HEK293 (cell line): ENCODE measurements around the gene LEO1.

ENCODE experiments used
- EGR2 ChIP-seq: fragments of 450-650 bp; formaldehyde crosslinking; IDR thresholded peaks from 2 replicates; pipeline ENCODE4 v1.5.1; 2016; ENCODE audit warnings: low read depth, missing biosample characterization, missing genetic modification characterization
- KLF7 ChIP-seq: fragments of 450-650 bp; formaldehyde crosslinking; IDR thresholded peaks from 2 replicates; pipeline ENCODE4 v1.5.1; 2016; ENCODE audit warnings: missing biosample characterization, missing genetic modification characterization, borderline replicate concordance
- MZF1 ChIP-seq: fragments of 450-650 bp; formaldehyde crosslinking; IDR thresholded peaks from 2 replicates; pipeline ENCODE4 v1.5.1; 2017; ENCODE audit warnings: missing biosample characterization, missing genetic modification characterization, borderline replicate concordance
- SCRT1 ChIP-seq: fragments of 450-650 bp; formaldehyde crosslinking; IDR thresholded peaks from 2 replicates; pipeline ENCODE4 v1.5.1; 2016; ENCODE audit warnings: missing biosample characterization, missing genetic modification characterization, borderline replicate concordance
- WT1 ChIP-seq: fragments of 450-650 bp; formaldehyde crosslinking; IDR thresholded peaks from 2 replicates; pipeline ENCODE4 v1.5.1; 2016; ENCODE audit warnings: missing biosample characterization, missing genetic modification characterization
- ZBTB48 ChIP-seq: fragments of 450-650 bp; formaldehyde crosslinking; IDR thresholded peaks from 2 replicates; pipeline ENCODE4 v1.5.1; 2016; ENCODE audit warnings: missing biosample characterization, missing genetic modification characterization
- ZBTB7A ChIP-seq: fragments of 450-650 bp; formaldehyde crosslinking; IDR thresholded peaks from 2 replicates; pipeline ENCODE4 v1.5.1; 2016; ENCODE audit warnings: low read depth, missing biosample characterization, missing genetic modification characterization
- ZEB2 ChIP-seq: fragments of 450-650 bp; formaldehyde crosslinking; IDR thresholded peaks from 2 replicates; pipeline ENCODE4 v1.5.1; 2016; ENCODE audit warnings: missing biosample characterization, missing genetic modification characterization
- ZFHX2 ChIP-seq: fragments of 450-650 bp; formaldehyde crosslinking; conservative IDR thresholded peaks from 2 replicates; pipeline ENCODE4 v1.5.1; 2016; ENCODE audit warnings: missing biosample characterization, missing genetic modification characterization
- ZNF221 ChIP-seq: fragments of 450-650 bp; formaldehyde crosslinking; IDR thresholded peaks from 2 replicates; pipeline ENCODE4 v1.5.1; 2017; ENCODE audit warnings: missing biosample characterization, missing genetic modification characterization, borderline replicate concordance
- ZNF366 ChIP-seq: fragments of 450-650 bp; formaldehyde crosslinking; conservative IDR thresholded peaks from 2 replicates; pipeline ENCODE4 v1.5.1; 2016; ENCODE audit warnings: missing biosample characterization, missing genetic modification characterization
- ZNF391 ChIP-seq: fragments of 450-650 bp; formaldehyde crosslinking; IDR thresholded peaks from 2 replicates; pipeline ENCODE4 v1.5.1; 2016; ENCODE audit warnings: low read depth, missing biosample characterization, missing genetic modification characterization, borderline replicate concordance
- ZNF561 ChIP-seq: fragments of 450-650 bp; IDR thresholded peaks from 2 replicates; pipeline ENCODE4 v1.5.1; 2018; ENCODE audit warnings: missing biosample characterization, missing genetic modification characterization, borderline replicate concordance
- ZNF629 ChIP-seq: fragments of 450-650 bp; formaldehyde crosslinking; IDR thresholded peaks from 2 replicates; pipeline ENCODE4 v1.5.1; 2017; ENCODE audit warnings: missing biosample characterization, missing genetic modification characterization
- ZNF701 ChIP-seq: fragments of 450-650 bp; formaldehyde crosslinking; IDR thresholded peaks from 2 replicates; pipeline ENCODE4 v1.5.1; 2016; ENCODE audit warnings: missing biosample characterization, missing genetic modification characterization
- ZNF843 ChIP-seq: fragments of 450-650 bp; formaldehyde crosslinking; IDR thresholded peaks from 2 replicates; pipeline ENCODE4 v1.5.1; 2016; ENCODE audit warnings: missing biosample characterization, missing genetic modification characterization
- TF ChIP-seq, protein P1 (sequence below): fragments of 450-650 bp; formaldehyde crosslinking; IDR thresholded peaks from 2 replicates; pipeline ENCODE4 v1.5.1; 2016; ENCODE audit warnings: missing biosample characterization, missing genetic modification characterization
- TF ChIP-seq, protein P2 (sequence below): fragments of 450-650 bp; formaldehyde crosslinking; IDR thresholded peaks from 2 replicates; pipeline ENCODE4 v1.5.1; 2017; ENCODE audit warnings: missing biosample characterization, missing genetic modification characterization
- TF ChIP-seq, protein P3 (sequence below): fragments of 450-650 bp; formaldehyde crosslinking; IDR thresholded peaks from 2 replicates; pipeline ENCODE4 v1.5.0; 2017; ENCODE audit warnings: missing biosample characterization, missing genetic modification characterization, borderline replicate concordance
- TF ChIP-seq, protein P4 (sequence below): fragments of 450-650 bp; formaldehyde crosslinking; IDR thresholded peaks from 2 replicates; pipeline ENCODE4 v1.5.1; 2016; ENCODE audit warnings: missing biosample characterization, missing genetic modification characterization
- TF ChIP-seq, protein P5 (sequence below): fragments of 450-650 bp; formaldehyde crosslinking; conservative IDR thresholded peaks from 2 replicates; pipeline ENCODE4 v1.5.1; 2016; ENCODE audit warnings: low read depth, missing biosample characterization, missing genetic modification characterization
- TF ChIP-seq, protein P6 (sequence below): fragments of 450-650 bp; formaldehyde crosslinking; IDR thresholded peaks from 2 replicates; pipeline ENCODE4 v1.5.1; 2016; ENCODE audit warnings: missing biosample characterization, missing genetic modification characterization
- TF ChIP-seq, protein P7 (sequence below): fragments of 450-650 bp; IDR thresholded peaks from 2 replicates; pipeline ENCODE4 v1.5.1; 2018; ENCODE audit warnings: missing biosample characterization, mild to moderate bottlenecking, missing genetic modification characterization

Gene LEO1

DNA sequence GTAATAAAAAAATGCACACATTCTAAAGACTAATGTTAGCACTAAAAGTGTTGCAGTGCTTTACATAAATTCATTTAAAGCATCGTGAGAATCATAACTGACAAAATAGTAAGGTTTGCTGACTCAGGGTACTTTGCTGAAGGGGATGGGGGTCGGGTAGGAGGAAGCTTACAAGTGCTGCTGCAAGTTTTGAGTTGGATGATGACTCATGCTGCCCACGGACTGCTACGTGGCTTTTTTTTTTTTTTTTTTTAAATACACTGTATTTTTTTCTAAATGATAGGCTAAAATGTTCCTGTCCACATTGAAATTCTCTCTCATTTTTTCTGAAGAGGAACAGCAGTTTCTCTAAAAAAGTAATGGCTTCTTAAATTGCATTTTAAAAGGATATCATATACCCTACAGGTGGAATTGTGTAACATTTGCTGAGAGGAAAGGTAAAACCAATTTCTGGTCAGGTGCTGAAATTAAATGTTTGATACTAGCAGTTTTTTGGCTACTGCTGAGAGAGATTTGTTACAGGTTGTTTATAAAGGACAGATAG lies 49.6 kb upstream of the LEO1 start (continued):
- TF ChIP-seq, protein P1, sequence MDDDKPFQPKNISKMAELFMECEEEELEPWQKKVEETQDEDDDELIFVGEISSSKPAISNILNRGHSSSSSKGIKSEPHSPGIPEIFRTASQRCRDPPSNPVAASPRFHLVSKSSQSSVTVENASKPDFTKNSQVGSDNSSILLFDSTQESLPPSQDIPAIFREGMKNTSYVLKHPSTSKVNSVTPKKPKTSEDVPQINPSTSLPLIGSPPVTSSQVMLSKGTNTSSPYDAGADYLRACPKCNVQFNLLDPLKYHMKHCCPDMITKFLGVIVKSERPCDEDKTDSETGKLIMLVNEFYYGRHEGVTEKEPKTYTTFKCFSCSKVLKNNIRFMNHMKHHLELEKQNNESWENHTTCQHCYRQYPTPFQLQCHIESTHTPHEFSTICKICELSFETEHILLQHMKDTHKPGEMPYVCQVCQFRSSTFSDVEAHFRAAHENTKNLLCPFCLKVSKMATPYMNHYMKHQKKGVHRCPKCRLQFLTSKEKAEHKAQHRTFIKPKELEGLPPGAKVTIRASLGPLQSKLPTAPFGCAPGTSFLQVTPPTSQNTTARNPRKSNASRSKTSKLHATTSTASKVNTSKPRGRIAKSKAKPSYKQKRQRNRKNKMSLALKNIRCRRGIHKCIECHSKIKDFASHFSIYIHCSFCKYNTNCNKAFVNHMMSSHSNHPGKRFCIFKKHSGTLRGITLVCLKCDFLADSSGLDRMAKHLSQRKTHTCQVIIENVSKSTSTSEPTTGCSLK (tag by site-specific recombination), result no peak
- TF ChIP-seq ZEB2 (peak; percentile 66), MZF1 (tag by site-specific recombination) (no peak), SCRT1 (tag by site-specific recombination) (peak; percentile 73; the same call in 1 of the 2 replicates), ZNF366 (no peak), ZNF843 (tag by site-specific recombination) (no peak), ZBTB7A (no peak), KLF7 (no peak), ZNF221 (tag by site-specific recombination) (no peak), EGR2 (tag by site-specific recombination) (peak; percentile 62), WT1 (tag by site-specific recombination) (0 out of 2 replicates have a peak, but pooled peaks have one; percentile 28), ZNF629 (tag by site-specific recombination) (peak; percentile 44), ZNF701 (tag by site-specific recombination) (no peak), ZNF561 (tag by site-specific recombination) (no peak), ZBTB48 (tag by site-specific recombination) (no peak), ZNF391 (tag by site-specific recombination) (no peak), ZFHX2 (tag by site-specific recombination) (peak; percentile 73)
- TF ChIP-seq, protein P2, sequence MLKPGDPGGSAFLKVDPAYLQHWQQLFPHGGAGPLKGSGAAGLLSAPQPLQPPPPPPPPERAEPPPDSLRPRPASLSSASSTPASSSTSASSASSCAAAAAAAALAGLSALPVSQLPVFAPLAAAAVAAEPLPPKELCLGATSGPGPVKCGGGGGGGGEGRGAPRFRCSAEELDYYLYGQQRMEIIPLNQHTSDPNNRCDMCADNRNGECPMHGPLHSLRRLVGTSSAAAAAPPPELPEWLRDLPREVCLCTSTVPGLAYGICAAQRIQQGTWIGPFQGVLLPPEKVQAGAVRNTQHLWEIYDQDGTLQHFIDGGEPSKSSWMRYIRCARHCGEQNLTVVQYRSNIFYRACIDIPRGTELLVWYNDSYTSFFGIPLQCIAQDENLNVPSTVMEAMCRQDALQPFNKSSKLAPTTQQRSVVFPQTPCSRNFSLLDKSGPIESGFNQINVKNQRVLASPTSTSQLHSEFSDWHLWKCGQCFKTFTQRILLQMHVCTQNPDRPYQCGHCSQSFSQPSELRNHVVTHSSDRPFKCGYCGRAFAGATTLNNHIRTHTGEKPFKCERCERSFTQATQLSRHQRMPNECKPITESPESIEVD (tag by site-specific recombination), result peak; percentile 83
- TF ChIP-seq, protein P3, sequence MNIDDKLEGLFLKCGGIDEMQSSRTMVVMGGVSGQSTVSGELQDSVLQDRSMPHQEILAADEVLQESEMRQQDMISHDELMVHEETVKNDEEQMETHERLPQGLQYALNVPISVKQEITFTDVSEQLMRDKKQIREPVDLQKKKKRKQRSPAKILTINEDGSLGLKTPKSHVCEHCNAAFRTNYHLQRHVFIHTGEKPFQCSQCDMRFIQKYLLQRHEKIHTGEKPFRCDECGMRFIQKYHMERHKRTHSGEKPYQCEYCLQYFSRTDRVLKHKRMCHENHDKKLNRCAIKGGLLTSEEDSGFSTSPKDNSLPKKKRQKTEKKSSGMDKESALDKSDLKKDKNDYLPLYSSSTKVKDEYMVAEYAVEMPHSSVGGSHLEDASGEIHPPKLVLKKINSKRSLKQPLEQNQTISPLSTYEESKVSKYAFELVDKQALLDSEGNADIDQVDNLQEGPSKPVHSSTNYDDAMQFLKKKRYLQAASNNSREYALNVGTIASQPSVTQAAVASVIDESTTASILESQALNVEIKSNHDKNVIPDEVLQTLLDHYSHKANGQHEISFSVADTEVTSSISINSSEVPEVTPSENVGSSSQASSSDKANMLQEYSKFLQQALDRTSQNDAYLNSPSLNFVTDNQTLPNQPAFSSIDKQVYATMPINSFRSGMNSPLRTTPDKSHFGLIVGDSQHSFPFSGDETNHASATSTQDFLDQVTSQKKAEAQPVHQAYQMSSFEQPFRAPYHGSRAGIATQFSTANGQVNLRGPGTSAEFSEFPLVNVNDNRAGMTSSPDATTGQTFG (tag by site-specific recombination), result no peak
- TF ChIP-seq, protein P4, sequence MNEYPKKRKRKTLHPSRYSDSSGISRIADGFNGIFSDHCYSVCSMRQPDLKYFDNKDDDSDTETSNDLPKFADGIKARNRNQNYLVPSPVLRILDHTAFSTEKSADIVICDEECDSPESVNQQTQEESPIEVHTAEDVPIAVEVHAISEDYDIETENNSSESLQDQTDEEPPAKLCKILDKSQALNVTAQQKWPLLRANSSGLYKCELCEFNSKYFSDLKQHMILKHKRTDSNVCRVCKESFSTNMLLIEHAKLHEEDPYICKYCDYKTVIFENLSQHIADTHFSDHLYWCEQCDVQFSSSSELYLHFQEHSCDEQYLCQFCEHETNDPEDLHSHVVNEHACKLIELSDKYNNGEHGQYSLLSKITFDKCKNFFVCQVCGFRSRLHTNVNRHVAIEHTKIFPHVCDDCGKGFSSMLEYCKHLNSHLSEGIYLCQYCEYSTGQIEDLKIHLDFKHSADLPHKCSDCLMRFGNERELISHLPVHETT (tag by site-specific recombination), result no peak
- TF ChIP-seq, protein P5, sequence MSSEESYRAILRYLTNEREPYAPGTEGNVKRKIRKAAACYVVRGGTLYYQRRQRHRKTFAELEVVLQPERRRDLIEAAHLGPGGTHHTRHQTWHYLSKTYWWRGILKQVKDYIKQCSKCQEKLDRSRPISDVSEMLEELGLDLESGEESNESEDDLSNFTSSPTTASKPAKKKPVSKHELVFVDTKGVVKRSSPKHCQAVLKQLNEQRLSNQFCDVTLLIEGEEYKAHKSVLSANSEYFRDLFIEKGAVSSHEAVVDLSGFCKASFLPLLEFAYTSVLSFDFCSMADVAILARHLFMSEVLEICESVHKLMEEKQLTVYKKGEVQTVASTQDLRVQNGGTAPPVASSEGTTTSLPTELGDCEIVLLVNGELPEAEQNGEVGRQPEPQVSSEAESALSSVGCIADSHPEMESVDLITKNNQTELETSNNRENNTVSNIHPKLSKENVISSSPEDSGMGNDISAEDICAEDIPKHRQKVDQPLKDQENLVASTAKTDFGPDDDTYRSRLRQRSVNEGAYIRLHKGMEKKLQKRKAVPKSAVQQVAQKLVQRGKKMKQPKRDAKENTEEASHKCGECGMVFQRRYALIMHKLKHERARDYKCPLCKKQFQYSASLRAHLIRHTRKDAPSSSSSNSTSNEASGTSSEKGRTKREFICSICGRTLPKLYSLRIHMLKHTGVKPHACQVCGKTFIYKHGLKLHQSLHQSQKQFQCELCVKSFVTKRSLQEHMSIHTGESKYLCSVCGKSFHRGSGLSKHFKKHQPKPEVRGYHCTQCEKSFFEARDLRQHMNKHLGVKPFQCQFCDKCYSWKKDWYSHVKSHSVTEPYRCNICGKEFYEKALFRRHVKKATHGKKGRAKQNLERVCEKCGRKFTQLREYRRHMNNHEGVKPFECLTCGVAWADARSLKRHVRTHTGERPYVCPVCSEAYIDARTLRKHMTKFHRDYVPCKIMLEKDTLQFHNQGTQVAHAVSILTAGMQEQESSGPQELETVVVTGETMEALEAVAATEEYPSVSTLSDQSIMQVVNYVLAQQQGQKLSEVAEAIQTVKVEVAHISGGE (tag by site-specific recombination), result no peak
- TF ChIP-seq, protein P6, sequence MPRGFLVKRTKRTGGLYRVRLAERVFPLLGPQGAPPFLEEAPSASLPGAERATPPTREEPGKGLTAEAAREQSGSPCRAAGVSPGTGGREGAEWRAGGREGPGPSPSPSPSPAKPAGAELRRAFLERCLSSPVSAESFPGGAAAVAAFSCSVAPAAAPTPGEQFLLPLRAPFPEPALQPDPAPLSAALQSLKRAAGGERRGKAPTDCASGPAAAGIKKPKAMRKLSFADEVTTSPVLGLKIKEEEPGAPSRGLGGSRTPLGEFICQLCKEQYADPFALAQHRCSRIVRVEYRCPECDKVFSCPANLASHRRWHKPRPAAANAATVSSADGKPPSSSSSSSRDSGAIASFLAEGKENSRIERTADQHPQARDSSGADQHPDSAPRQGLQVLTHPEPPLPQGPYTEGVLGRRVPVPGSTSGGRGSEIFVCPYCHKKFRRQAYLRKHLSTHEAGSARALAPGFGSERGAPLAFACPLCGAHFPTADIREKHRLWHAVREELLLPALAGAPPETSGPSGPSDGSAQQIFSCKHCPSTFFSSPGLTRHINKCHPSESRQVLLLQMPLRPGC (tag by site-specific recombination), result no peak
- TF ChIP-seq, protein P7, sequence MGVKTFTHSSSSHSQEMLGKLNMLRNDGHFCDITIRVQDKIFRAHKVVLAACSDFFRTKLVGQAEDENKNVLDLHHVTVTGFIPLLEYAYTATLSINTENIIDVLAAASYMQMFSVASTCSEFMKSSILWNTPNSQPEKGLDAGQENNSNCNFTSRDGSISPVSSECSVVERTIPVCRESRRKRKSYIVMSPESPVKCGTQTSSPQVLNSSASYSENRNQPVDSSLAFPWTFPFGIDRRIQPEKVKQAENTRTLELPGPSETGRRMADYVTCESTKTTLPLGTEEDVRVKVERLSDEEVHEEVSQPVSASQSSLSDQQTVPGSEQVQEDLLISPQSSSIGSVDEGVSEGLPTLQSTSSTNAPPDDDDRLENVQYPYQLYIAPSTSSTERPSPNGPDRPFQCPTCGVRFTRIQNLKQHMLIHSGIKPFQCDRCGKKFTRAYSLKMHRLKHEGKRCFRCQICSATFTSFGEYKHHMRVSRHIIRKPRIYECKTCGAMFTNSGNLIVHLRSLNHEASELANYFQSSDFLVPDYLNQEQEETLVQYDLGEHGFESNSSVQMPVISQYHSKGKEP (tag by site-specific recombination), result peak; percentile 31; the same call in 1 of the 2 replicates
